ENCODE data around the gene AP4S1.

DNA sequence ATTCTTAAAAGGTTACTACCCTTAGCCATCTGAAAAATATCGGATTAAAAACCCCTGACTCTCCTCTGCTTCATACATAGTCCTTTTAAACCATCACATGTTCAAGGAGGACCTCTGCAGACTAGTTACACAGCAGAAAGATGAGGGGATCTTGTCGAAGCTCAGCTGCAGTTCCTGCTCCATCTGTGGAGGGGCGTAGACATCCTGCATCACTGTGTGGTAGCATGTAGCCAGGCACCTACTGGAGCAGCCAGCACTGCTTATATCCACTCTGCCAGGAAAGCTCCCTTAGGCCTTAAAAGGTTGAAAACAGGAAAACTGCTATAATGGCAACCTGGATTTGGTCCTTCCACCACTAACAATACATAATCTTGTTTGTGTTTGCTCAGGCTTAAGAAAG, 58.3 kb downstream of the AP4S1 start:
- TF ChIP-seq, protein P1, sequence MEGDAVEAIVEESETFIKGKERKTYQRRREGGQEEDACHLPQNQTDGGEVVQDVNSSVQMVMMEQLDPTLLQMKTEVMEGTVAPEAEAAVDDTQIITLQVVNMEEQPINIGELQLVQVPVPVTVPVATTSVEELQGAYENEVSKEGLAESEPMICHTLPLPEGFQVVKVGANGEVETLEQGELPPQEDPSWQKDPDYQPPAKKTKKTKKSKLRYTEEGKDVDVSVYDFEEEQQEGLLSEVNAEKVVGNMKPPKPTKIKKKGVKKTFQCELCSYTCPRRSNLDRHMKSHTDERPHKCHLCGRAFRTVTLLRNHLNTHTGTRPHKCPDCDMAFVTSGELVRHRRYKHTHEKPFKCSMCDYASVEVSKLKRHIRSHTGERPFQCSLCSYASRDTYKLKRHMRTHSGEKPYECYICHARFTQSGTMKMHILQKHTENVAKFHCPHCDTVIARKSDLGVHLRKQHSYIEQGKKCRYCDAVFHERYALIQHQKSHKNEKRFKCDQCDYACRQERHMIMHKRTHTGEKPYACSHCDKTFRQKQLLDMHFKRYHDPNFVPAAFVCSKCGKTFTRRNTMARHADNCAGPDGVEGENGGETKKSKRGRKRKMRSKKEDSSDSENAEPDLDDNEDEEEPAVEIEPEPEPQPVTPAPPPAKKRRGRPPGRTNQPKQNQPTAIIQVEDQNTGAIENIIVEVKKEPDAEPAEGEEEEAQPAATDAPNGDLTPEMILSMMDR (IDR thresholded peaks at IDR 0.05 in 4 of 5, conservative IDR thresholded peaks at IDR 0.05 in 1 of 5): no peak
- no peak for TF ChIP-seq POLR2A (IDR thresholded peaks at IDR 0.05)
